ENCODE results near the gene ZNF619.

The ZNF619 gene

GRCh38 chr3:40465456-40465855 lies 11.5 kb upstream of the ZNF619 start:
- DNase-seq (ENCODE audit: low spot score) = no peak

GRCh38 chr3:40468018-40468417 lies 8.9 kb upstream of the ZNF619 start:
- DNase-seq (ENCODE audit: low spot score) = no peak

DNA sequence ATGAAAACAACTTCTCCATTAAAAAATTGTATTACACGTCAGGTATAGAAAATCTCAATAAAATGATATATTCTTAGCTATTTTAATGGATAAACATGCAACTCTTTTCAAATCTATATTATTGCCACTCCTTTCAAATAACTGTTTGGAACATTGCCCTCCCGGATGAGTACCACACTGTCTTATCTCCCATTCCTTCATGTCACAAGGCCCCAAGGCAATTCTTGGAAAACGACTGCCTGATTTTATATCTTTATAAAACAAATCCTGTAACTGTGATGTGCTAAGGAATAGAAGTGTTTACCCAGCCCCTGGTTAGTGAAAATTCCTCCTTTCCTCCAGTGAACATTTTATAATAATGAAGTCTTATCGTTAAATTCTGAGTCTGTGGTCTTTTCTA lies 6.2 kb upstream of the ZNF619 start:
- no peak for DNase-seq (ENCODE audit: low spot score)

DNA sequence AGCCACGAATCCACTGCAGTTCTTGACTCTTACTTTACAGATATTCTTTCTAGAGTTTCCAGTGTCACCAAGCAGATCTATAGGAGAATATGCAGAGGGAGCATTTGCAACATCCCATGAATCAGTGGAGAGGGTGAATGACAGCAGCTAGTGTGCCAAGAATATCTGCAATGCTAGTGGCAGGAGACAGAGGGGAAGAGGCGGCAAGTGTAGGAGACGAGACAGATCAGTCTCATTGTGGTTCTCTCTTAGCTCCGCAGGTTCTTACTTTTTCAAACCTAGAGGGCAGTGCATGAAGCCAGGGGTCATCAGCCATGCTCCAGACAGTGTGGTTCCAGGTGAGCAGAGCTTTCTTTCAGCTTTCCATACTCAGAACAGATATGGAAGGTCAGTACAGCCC lies 744 bp downstream of the ZNF619 start:
- DNase-seq (ENCODE audit: low spot score) = no peak

DNA sequence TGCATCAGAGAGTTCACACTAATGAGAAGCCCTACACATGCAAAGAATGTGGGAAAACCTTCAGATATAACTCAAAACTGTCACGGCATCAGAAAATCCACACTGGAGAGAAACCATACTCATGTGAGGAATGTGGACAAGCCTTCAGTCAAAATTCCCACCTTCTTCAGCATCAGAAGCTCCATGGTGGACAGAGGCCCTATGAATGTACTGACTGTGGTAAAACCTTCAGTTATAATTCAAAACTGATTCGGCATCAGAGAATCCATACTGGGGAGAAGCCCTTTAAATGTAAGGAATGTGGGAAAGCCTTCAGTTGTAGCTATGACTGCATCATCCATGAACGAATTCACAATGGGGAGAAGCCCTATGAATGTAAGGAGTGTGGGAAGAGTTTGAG lies 10.2 kb downstream of the ZNF619 start:
- DNase-seq (ENCODE audit: low spot score) = no peak

DNA sequence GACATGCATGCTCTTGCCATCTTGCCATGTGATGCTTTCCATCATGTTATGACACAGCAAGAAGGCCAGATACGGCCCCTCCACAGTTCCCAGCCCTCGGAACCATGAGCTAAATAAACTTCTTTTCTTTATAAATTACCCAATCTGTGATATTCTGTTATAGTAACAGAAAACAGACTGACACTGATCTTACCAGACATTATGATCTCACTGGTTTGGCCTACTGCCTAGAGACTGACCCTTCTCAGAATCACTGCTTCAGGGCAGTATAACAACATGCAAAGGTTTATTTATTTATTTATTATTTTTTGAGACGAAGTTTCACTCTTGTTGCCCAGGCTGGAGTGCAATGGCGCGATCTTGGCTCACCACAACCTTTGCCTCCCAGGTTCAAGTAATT lies 14.0 kb downstream of the ZNF619 start:
- DNase-seq (ENCODE audit: low spot score) = no peak

DNA sequence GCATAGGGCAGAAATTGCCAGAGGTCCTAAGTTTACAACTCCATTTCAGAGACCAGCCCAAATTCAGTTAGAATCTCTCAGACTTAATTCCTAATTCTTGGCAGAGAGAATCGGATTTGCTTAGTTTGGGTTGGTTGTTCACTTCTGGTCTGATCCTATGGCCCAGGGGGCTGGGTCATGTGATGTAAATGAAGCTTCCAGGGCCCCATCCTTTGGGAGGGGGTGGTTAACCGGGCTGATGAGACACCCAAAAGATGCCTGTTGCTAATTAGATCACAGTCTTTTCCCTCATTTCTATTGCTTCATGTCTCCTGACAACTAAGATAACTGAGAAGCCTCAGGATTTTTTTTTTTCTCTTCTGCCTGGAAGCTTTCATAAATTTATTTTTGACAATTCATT lies 17.8 kb downstream of the ZNF619 start:
- no peak for DNase-seq (ENCODE audit: low spot score)

- DNase-seq (ENCODE audit: low spot score) = no peak
These were observed 20.4 kb downstream of the ZNF619 start for GRCh38 chr3:40497288-40497687.

DNA sequence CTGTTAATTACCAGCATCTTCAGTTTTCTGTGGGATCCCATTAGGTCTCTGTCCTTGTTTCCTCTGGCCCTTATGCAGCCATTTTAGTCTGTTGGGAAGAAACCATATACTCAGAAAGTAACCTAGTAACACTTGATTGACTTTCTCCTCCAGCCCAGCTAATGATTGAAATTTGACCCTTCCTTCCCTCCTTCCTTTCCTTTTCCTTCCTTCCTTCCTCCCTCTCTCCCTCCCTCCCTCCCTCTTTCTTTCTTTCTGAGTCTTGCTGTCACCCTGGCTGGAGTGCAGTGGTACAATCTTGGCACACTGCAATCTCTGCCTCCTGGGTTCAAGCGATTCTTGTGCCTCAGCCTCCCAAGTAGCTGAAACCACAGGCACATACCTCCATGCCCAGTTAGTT lies 23.0 kb downstream of the ZNF619 start:
- DNase-seq (ENCODE audit: low spot score) = no peak

DNA sequence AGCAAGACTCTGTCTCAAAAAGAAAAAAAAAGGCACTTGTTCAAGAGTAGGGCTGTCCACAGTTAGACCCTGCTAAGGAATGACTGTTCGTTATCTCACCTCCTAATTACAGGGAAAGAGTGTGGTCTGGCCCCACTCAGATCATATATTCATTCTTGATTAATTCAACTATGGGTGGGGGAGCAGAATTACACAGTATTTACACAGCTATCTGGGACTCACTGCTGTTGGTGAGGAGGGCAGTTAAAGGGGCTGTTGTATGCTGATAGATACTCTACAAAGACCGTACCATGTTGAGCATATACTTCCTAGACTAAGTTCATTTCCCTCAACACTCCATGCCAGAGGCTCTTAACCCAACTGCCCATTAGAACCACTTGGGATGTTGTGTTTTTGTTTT lies 25.1 kb downstream of the ZNF619 start:
- DNase-seq (ENCODE audit: low spot score) = no peak

GRCh38 chr3:40504636-40505430 lies 27.9 kb downstream of the ZNF619 start:
- DNase-seq (ENCODE audit: low spot score) = peak; percentile 88

- DNase-seq (ENCODE audit: low spot score) = peak; percentile 92
These were observed 28.9 kb downstream of the ZNF619 start, which contains the start of gene ZNF620 for GRCh38 chr3:40505599-40506462. TSS of gene ZNF620 (plus strand) at chr3:40506039. CDS start at chr3:40506353, 314 bp downstream.

DNA sequence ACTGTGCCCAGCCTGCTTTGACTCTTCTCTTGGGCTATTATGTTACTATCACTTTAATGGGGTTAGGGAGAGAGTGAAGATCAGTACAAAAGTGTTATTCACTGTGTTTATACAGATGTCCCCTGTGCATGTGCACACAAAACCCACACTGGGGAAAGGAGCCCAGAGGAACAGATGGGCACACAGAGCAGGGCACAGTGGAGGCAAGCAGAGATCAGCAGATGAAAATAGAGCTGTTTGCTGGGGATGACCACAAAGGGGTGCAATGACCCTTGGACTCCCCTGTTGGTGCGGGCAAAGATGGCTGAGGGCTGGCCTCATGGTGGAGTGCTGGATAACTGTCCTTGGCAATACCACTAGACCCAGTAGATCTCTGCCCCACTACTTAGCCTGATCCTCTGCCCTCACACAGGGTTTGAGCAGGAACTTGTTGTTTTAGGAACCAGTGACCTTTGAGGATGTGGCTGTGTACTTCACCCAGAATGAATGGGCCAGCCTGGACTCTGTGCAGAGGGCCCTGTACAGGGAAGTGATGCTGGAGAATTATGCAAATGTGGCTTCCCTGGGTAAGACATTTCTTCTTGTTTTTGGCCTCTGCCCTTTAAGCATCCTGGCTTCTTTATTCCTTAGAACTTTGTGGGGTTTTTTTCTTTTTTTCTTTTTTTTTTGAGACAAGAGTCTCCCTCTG lies 34.3 kb downstream of the ZNF619 start:
- DNase-seq (ENCODE audit: low spot score) = no peak

- no peak for DNase-seq (ENCODE audit: low spot score)
These were observed 39.3 kb downstream of the ZNF619 start for GRCh38 chr3:40516201-40516600.

GRCh38 chr3:40518067-40518466 lies 41.1 kb downstream of the ZNF619 start:
- no peak for DNase-seq (ENCODE audit: low spot score)

- DNase-seq (ENCODE audit: low spot score) = no peak
These were observed 41.9 kb downstream of the ZNF619 start for GRCh38 chr3:40518848-40519247.

DNA sequence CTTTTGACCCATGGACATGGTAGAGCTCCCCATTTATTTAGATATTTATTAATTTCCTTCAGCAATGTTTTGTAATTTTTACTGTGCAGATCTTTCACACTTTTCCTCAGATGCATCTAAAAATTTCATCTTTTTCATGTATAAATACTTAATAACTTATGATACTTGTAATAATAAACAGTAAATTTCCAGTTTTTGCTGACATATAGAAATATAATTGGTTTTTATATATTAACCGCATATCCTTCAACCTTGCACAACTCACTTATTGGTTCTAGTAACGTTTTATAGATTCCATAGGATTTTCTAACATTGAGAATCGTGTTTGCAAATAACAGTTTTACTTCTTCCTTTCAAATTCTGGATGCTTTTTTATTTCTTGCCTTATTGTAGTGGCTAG lies 44.3 kb downstream of the ZNF619 start:
- DNase-seq (ENCODE audit: low spot score) = no peak

- DNase-seq (ENCODE audit: low spot score) = no peak
These were observed 46.9 kb downstream of the ZNF619 start for GRCh38 chr3:40523781-40524180.

DNA sequence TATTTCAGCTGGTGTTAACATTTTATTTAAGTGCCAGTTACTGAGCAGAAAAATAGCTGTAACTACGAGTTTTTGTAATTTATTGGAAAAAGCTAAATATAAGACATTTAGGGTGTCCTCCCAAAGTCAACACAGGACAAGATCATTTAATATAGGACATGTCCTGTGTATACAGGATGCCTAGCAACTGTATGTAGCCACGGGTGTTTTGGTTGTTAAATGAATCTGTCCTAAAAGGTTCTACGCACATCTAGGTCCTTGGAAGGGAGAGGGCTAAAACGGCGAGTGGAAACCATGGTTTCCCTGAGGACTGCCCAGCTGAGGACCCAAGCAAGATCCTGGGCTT lies 47.3 kb downstream of the ZNF619 start:
- no peak for DNase-seq (ENCODE audit: low spot score)

- peak; percentile 87 for DNase-seq (ENCODE audit: low spot score)
These were observed 47.8 kb downstream of the ZNF619 start, which contains the start of gene ZNF621 for GRCh38 chr3:40524568-40525285. TSS of gene ZNF621 (plus strand) at chr3:40524960. CDS start at chr3:40525841, 881 bp downstream.

DNA sequence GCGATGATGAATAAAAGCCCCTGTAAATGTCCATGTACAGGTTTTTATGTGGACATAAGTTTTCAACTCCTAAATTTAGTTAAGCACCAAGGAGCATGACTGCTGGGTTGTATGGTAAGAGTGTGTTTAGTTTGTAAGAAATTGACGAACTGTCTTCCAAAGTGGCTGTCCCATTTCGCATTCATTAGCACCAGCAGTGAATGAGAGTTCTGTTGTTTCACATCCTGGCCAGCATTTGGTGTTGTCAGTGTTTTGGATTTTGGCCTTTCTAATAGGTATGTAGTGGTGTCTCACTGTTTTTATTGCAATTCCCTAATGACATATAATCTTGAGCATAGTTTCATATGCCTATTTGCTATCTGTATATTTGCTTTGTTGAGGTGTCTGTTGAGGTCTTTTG lies 51.5 kb downstream of the ZNF619 start:
- DNase-seq (ENCODE audit: low spot score) = no peak

DNA sequence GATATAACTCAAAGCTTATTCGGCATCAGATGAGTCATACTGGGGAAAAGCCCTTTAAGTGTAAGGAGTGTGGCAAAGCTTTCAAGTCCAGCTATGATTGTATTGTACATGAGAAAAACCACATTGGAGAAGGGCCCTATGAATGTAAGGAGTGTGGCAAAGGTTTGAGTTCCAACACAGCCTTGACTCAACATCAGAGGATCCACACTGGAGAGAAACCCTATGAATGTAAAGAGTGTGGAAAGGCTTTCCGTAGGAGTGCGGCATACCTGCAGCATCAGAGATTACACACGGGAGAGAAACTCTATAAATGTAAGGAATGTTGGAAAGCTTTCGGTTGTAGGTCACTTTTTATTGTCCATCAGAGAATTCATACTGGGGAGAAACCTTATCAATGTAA lies 55.3 kb downstream of the ZNF619 start:
- DNase-seq (ENCODE audit: low spot score) = no peak
